Astrocyte (in vitro differentiated cells and primary cell): ENCODE measurements around the gene PDE5A. TPM values are rescaled to one million over a fixed set of nuclear protein-coding genes. Genes with fewer than 3 reads are reported as not detected.

Experiments
- DNase-seq: peaks from one replicate; pipeline ENCODE4 v3.0.0-alpha.2; 2010; ENCODE audit warnings: low read depth
- FAIRE-seq: peaks from 2 replicates; lab custom pipeline; 2011; peaks lifted over from hg19 to GRCh38; lab: Jason Lieb, UNC
- H2AFZ ChIP-seq: 2 replicates; pipeline ENCODE4 v1.6.0; 2012; ENCODE audit warnings: low read depth, low read length, inconsistent platforms
- H3K27ac ChIP-seq: 2 replicates; pipeline ENCODE4 v1.5.1; 2011; ENCODE audit warnings: low read depth, low read length, inconsistent platforms
- H3K27me3 ChIP-seq: 2 replicates; pipeline ENCODE4 v1.6.0; 2011; ENCODE audit warnings: low read length, inconsistent platforms; ENCODE audit not compliant: insufficient read depth
- H3K36me3 ChIP-seq: 2 replicates; pipeline ENCODE4 v1.5.1; 2011; ENCODE audit warnings: low read length, inconsistent platforms; ENCODE audit not compliant: insufficient read depth
- H3K4me1 ChIP-seq: 2 replicates; pipeline ENCODE4 v1.5.1; 2011; ENCODE audit warnings: low read length, inconsistent platforms; ENCODE audit not compliant: insufficient read depth
- H3K4me2 ChIP-seq: 2 replicates; pipeline ENCODE4 v1.6.0; 2012; ENCODE audit warnings: low read length, inconsistent platforms
- H3K4me3 ChIP-seq: 2 replicates; pipeline ENCODE4 v1.5.1; 2011; ENCODE audit warnings: low read depth, mild to moderate bottlenecking, low read length, inconsistent platforms; ENCODE audit not compliant: insufficient read depth
- H3K79me2 ChIP-seq: 2 replicates; pipeline ENCODE4 v1.6.0; 2012; ENCODE audit warnings: mild to moderate bottlenecking, low read length, inconsistent platforms; ENCODE audit not compliant: insufficient read depth
- H3K9ac ChIP-seq: 2 replicates; pipeline ENCODE4 v1.6.0; 2012; ENCODE audit warnings: mild to moderate bottlenecking, low read length, inconsistent platforms
- H3K9me3 ChIP-seq: 2 replicates; pipeline ENCODE4 v1.5.1; 2012; ENCODE audit warnings: low read depth, mild to moderate bottlenecking, low read length, inconsistent platforms; ENCODE audit not compliant: insufficient read depth
- H4K20me1 ChIP-seq: 2 replicates; pipeline ENCODE4 v1.6.0; 2012; ENCODE audit warnings: low read length, inconsistent platforms; ENCODE audit not compliant: insufficient read depth
- H3K27ac Mint-ChIP-seq: one replicate; pipeline ENCODE4 v1.8.0; 2021; ENCODE audit warnings: mild to moderate bottlenecking, mixed read lengths; ENCODE audit not compliant: unreplicated experiment
- H3K27me3 Mint-ChIP-seq: one replicate; pipeline ENCODE4 v1.8.0; 2021; ENCODE audit warnings: low read depth, mixed read lengths; ENCODE audit not compliant: unreplicated experiment
- H3K36me3 Mint-ChIP-seq: one replicate; pipeline ENCODE4 v1.8.0; 2021; ENCODE audit warnings: low read depth, mixed read lengths; ENCODE audit not compliant: unreplicated experiment
- H3K4me1 Mint-ChIP-seq: one replicate; pipeline ENCODE4 v1.8.0; 2021; ENCODE audit warnings: low read depth, mixed read lengths; ENCODE audit not compliant: unreplicated experiment
- H3K4me3 Mint-ChIP-seq: one replicate; pipeline ENCODE4 v1.8.0; 2021; ENCODE audit warnings: mild to moderate bottlenecking, moderate library complexity, mixed read lengths; ENCODE audit not compliant: unreplicated experiment
- H3K9me3 Mint-ChIP-seq: one replicate; pipeline ENCODE4 v1.8.0; 2021; ENCODE audit warnings: mild to moderate bottlenecking, mixed read lengths; ENCODE audit not compliant: unreplicated experiment
- CTCF ChIP-seq: IDR thresholded peaks from 2 replicates; pipeline ENCODE4 v1.5.1; 2011; ENCODE audit warnings: low read depth, mild to moderate bottlenecking, inconsistent platforms, low read length, moderate library complexity; ENCODE audit not compliant: insufficient read depth
- EZH2 ChIP-seq: IDR thresholded peaks from 2 replicates; pipeline ENCODE4 v1.6.1; 2012; ENCODE audit warnings: mild to moderate bottlenecking, low read length, inconsistent platforms; ENCODE audit not compliant: insufficient read depth
- total RNA-seq: library from RNA; stranded (reverse); gene quantifications from 2 replicates; pipeline ENCODE4 v1.2.1, GENCODE V29; 2021

PDE5A gene
- total RNA-seq, 1 donor from 2014 or later, result 3.6 TPM

DNA sequence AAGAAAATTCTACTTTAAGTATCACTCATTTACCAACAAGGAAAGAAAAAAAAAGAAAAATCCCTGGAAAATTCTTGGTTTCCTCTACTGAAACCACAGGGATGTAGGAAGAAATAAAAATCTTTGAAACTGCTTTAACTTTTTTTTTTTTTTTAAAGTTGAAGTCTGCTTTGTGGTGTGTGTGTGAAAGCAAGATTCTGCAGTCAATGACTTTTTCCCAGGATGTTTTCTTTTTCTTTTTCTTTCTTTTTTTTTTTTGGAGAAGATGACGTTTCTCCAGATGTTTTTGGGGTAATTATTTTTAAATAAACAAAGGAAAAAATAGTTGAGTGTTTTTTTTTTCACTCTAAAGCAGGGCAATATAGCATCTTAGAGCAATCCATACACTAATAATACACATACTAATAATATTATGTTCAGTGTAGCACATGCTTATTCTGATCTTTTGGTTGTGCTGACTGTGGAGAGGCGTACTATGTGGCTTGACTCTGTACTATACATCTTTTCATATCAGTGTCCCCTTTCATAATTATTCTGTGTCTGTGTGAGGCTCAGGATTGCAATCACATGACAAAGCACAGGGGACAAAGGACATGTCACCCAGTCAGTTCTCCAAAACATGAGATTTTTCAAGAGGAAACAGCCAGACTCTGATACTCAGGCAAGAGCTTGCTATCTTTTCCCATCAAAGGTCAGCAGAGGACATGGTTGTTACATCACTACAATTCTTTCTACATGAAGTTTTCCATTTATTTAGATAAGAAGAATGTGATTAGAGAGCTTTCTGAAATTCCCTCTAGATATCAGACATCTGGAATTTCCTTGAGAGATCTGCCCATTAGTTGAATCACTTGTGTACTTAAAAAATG, 111.0 kb downstream of the PDE5A start:
- peak overlapping the region; percentile 72 for H3K27ac ChIP-seq
- TF ChIP-seq CTCF, result no peak
- no peak for TF ChIP-seq EZH2
- no peaks in the 10 kb centered on the region for H3K27me3 ChIP-seq
- Mint-ChIP-seq H3K27ac (no peak overlapping the region), H3K4me1 (peaks cover 5% of the 10 kb centered on the region), H3K4me3 (no peak overlapping the region), H3K36me3 (peaks cover 6% of the 10 kb centered on the region), H3K9me3 (no peaks in the 10 kb centered on the region), H3K27me3 (no peaks in the 10 kb centered on the region)
- peak overlapping the region; percentile 42 for H3K4me2 ChIP-seq
- no peaks in the 10 kb centered on the region for H3K79me2 ChIP-seq
- no peaks in the 10 kb centered on the region for H3K9me3 ChIP-seq
- H4K20me1 ChIP-seq, result no peaks in the 10 kb centered on the region
- FAIRE-seq (peak; percentile 50), DNase-seq (peak; percentile 88)
- H3K36me3 ChIP-seq, result peaks cover 21% of the 10 kb centered on the region
- no peak overlapping the region for H2AFZ ChIP-seq
- H3K4me3 ChIP-seq, result no peak overlapping the region
- H3K4me1 ChIP-seq, result peaks cover 10% of the 10 kb centered on the region
- H3K9ac ChIP-seq, result peak overlapping the region; percentile 58

DNA sequence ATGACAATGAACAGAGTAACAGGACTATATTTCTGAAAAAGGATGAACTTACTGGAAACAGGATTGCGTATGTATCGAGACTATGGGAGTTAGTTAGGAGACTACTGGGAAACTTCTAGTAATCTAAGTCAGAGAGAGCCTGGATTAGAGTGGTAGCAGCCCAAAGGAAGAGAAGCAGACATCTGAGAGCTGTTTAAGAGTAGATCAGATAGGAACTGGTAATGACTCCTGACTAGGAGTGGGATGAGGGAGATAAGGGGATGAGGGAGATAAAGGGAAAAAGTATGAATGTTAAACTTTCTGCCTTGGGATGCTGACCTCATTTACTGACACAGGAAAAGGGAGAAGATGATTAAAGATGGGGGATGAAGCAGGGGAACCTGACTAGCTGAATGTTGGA, 116.2 kb downstream of the PDE5A start:
- no peaks in the 10 kb centered on the region for H3K4me1 ChIP-seq
- no peaks in the 10 kb centered on the region for H3K9me3 ChIP-seq
- no peaks in the 10 kb centered on the region for H4K20me1 ChIP-seq
- H3K27me3 ChIP-seq, result no peaks in the 10 kb centered on the region
- FAIRE-seq (no peak), DNase-seq (no peak)
- no peak overlapping the region for H3K27ac ChIP-seq
- no peaks in the 10 kb centered on the region for H3K27me3 Mint-ChIP-seq
- H3K9ac ChIP-seq, result no peak overlapping the region
- no peak overlapping the region for H2AFZ ChIP-seq
- no peak overlapping the region for H3K4me2 ChIP-seq
- TF ChIP-seq EZH2 (no peak), CTCF (no peak)
- H3K9me3 Mint-ChIP-seq, result no peaks in the 10 kb centered on the region
- peaks cover 2% of the 10 kb centered on the region for H3K36me3 Mint-ChIP-seq
- H3K4me3 Mint-ChIP-seq, result no peak overlapping the region
- no peaks in the 10 kb centered on the region for H3K4me1 Mint-ChIP-seq
- H3K4me3 ChIP-seq, result no peak overlapping the region
- peaks cover 13% of the 10 kb centered on the region for H3K36me3 ChIP-seq
- no peaks in the 10 kb centered on the region for H3K79me2 ChIP-seq
- H3K27ac Mint-ChIP-seq, result no peak overlapping the region
